ENCODE data around the gene OXCT1. TPM values are rescaled to one million over a fixed set of nuclear protein-coding genes. Genes with fewer than 3 reads are reported as not detected.

Gene OXCT1
- total RNA-seq, 1 donor from 2014 or later = 39.9 TPM

GRCh38 chr5:41728281-41728680, 141.9 kb downstream of the OXCT1 start:
- no peaks in the 10 kb centered on the region for H4K20me1 ChIP-seq (ENCODE audit: low read depth)
- H3K4me1 Mint-ChIP-seq = peaks cover 5% of the 10 kb centered on the region
- no peak overlapping the region for H3K4me3 Mint-ChIP-seq

DNA sequence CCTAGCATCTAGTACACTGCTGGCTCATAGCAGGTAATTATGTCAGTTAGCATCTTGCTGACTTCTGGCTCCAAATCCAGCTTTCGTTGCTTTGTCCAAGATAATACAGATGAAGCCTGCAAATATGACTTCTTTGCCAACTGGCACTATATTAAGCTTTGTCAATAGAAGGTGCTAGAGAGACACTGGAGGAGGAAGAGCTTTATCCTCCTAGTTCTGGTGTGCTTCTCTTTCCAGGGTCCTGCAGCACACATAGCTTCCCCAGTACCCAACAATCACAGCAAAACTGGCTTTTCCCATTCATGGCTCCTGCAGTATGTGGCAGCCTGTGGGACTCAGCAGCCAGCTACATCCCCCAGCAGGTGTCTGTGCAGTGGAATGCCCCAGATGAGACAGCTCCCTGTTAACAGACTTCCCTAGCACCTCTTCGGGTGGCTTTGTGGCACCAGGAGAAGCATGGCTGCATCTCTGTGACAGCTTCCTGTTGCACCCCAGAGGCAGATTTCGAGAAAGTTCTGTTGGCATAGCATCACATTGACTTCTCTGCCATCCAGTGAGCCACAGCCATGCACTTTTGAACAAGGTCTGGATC, 147.8 kb downstream of the OXCT1 start:
- no peaks in the 10 kb centered on the region for H3K9me3 ChIP-seq (ENCODE audit: low read depth)
- H3K27ac Mint-ChIP-seq = no peak overlapping the region
- peaks cover 2% of the 10 kb centered on the region for H3K27me3 Mint-ChIP-seq (ENCODE audit: insufficient read depth, low read depth)
- H4K20me1 ChIP-seq (ENCODE audit: low read depth) = no peaks in the 10 kb centered on the region
- no peak overlapping the region for H3K4me3 ChIP-seq
- no peaks in the 10 kb centered on the region for H3K9me3 Mint-ChIP-seq
- H3K36me3 Mint-ChIP-seq = no peaks in the 10 kb centered on the region
- peaks cover 5% of the 10 kb centered on the region for H3K4me1 Mint-ChIP-seq
- no peak for DNase-seq (ENCODE audit: low spot score)
- H3K36me3 ChIP-seq = no peaks in the 10 kb centered on the region
- no peak for TF ChIP-seq EZH2 (IDR thresholded peaks at IDR 0.05)
- TF ChIP-seq EZH2phosphoT487 (IDR thresholded peaks at IDR 0.05) = no peak
- TF ChIP-seq, protein P1, sequence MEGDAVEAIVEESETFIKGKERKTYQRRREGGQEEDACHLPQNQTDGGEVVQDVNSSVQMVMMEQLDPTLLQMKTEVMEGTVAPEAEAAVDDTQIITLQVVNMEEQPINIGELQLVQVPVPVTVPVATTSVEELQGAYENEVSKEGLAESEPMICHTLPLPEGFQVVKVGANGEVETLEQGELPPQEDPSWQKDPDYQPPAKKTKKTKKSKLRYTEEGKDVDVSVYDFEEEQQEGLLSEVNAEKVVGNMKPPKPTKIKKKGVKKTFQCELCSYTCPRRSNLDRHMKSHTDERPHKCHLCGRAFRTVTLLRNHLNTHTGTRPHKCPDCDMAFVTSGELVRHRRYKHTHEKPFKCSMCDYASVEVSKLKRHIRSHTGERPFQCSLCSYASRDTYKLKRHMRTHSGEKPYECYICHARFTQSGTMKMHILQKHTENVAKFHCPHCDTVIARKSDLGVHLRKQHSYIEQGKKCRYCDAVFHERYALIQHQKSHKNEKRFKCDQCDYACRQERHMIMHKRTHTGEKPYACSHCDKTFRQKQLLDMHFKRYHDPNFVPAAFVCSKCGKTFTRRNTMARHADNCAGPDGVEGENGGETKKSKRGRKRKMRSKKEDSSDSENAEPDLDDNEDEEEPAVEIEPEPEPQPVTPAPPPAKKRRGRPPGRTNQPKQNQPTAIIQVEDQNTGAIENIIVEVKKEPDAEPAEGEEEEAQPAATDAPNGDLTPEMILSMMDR (IDR thresholded peaks at IDR 0.05) = no peak
- no peaks in the 10 kb centered on the region for H3K79me2 ChIP-seq (ENCODE audit: low read depth)
- H3K27ac ChIP-seq = no peak overlapping the region
- H3K4me3 Mint-ChIP-seq = no peak overlapping the region
- no peaks in the 10 kb centered on the region for H3K4me1 ChIP-seq
- no peaks in the 10 kb centered on the region for H3F3A ChIP-seq (ENCODE audit: low read depth)
- no peaks in the 10 kb centered on the region for H3K27me3 ChIP-seq
- H3K9ac ChIP-seq = no peak overlapping the region
- no peak overlapping the region for H2AFZ ChIP-seq (replicated peaks)
- no peak overlapping the region for H3K4me2 ChIP-seq

More at GRCh38 chr5:41728281-41728680, 141.9 kb downstream of the OXCT1 start:
- H3K27ac Mint-ChIP-seq = no peak overlapping the region
- no peaks in the 10 kb centered on the region for H3K36me3 ChIP-seq
- H3K79me2 ChIP-seq (ENCODE audit: low read depth) = no peaks in the 10 kb centered on the region
- no peak for TF ChIP-seq EZH2 (IDR thresholded peaks at IDR 0.05)
- TF ChIP-seq EZH2phosphoT487 (IDR thresholded peaks at IDR 0.05) = no peak
- TF ChIP-seq, protein P1 (IDR thresholded peaks at IDR 0.05) = no peak
- H3K4me2 ChIP-seq = no peak overlapping the region
- H3K4me1 ChIP-seq = no peaks in the 10 kb centered on the region
- no peaks in the 10 kb centered on the region for H3K9me3 Mint-ChIP-seq
- H3K4me3 ChIP-seq = no peak overlapping the region
- no peaks in the 10 kb centered on the region for H3K9me3 ChIP-seq (ENCODE audit: low read depth)
- no peaks in the 10 kb centered on the region for H3K36me3 Mint-ChIP-seq
- H2AFZ ChIP-seq (replicated peaks) = no peak overlapping the region
- H3K27ac ChIP-seq = no peak overlapping the region
- H3K27me3 ChIP-seq = no peaks in the 10 kb centered on the region
- no peak overlapping the region for H3K9ac ChIP-seq
- no peaks in the 10 kb centered on the region for H3F3A ChIP-seq (ENCODE audit: low read depth)
- DNase-seq (ENCODE audit: low spot score) = no peak
- peaks cover 2% of the 10 kb centered on the region for H3K27me3 Mint-ChIP-seq (ENCODE audit: insufficient read depth, low read depth)

GRCh38 chr5:41721516-41721915, 148.7 kb downstream of the OXCT1 start:
- Histone ChIP-seq H3K36me3 (no peaks in the 10 kb centered on the region), H3K27me3 (no peaks in the 10 kb centered on the region), H4K20me1 (ENCODE audit: low read depth) (no peaks in the 10 kb centered on the region), H3K4me1 (no peaks in the 10 kb centered on the region), H3K79me2 (ENCODE audit: low read depth) (no peaks in the 10 kb centered on the region), H3K4me3 (no peak overlapping the region), H3F3A (ENCODE audit: low read depth) (no peaks in the 10 kb centered on the region), H2AFZ (replicated peaks) (no peak overlapping the region), H3K9ac (no peak overlapping the region), H3K27ac (no peak overlapping the region), H3K4me2 (no peak overlapping the region), H3K9me3 (ENCODE audit: low read depth) (no peaks in the 10 kb centered on the region)
- TF ChIP-seq EZH2 (IDR thresholded peaks at IDR 0.05) (no peak), EZH2phosphoT487 (IDR thresholded peaks at IDR 0.05) (no peak)
- TF ChIP-seq, protein P1 (IDR thresholded peaks at IDR 0.05) = no peak
- peaks cover 2% of the 10 kb centered on the region for H3K27me3 Mint-ChIP-seq (ENCODE audit: insufficient read depth, low read depth)
- no peak overlapping the region for H3K4me3 Mint-ChIP-seq
- no peak overlapping the region for H3K27ac Mint-ChIP-seq
- H3K36me3 Mint-ChIP-seq = no peaks in the 10 kb centered on the region
- no peak for DNase-seq (ENCODE audit: low spot score)
- H3K9me3 Mint-ChIP-seq = peaks cover 6% of the 10 kb centered on the region
- H3K4me1 Mint-ChIP-seq = peaks cover 5% of the 10 kb centered on the region
